ENCODE data around the gene RPRD1B. TPM values are rescaled to one million over a fixed set of nuclear protein-coding genes. Genes with fewer than 3 reads are reported as not detected.

RPRD1B gene
- total and polyA plus RNA-seq, 2 donors (not counting 3 experiments of a cell fraction or from before 2014, with no cell fraction given), result 13.0 to 29.3 TPM

- peak; percentile 98 for DNase-seq (ENCODE audit: low read depth, low spot score)
- Histone ChIP-seq H3K9me1 (replicated peaks; ENCODE audit: control insufficient read depth, extremely low read depth, insufficient read depth, low read length) (no peaks in the 10 kb centered on the region), H3K36me3 (ENCODE audit: control insufficient read depth in 2 of 2, extremely low read depth in 1 of 2, insufficient read depth in 2 of 2, low read length in 2 of 2) (peaks cover 8 to 18% of the 10 kb centered on the region in 2 experiments), H2AFZ (ENCODE audit: low read depth, low read length) (peak overlapping the region; percentile 1), H4K20me1 (replicated peaks; ENCODE audit: control insufficient read depth, extremely low read depth, insufficient read depth, low read length) (no peaks in the 10 kb centered on the region), H3K4me2 (ENCODE audit: insufficient read depth, low read length) (no peak overlapping the region), H3K9ac (replicated peaks; ENCODE audit: extremely low read depth, insufficient read depth, low read length) (peak overlapping the region; percentile 1), H3K9me3 (replicated peaks; ENCODE audit: control insufficient read depth, insufficient read depth, low read length) (no peaks in the 10 kb centered on the region), H3K27me3 (ENCODE audit: control insufficient read depth in 2 of 2, insufficient read depth in 2 of 2, low read length in 2 of 2) (no peaks in the 10 kb centered on the region), H3K4me1 (ENCODE audit: control insufficient read depth, extremely low read depth, insufficient read depth, low read length) (peaks cover 52% of the 10 kb centered on the region), H3K4me3 (replicated peaks in 1 of 3; ENCODE audit: insufficient read depth in 1 of 3, low read depth in 1 of 3, low read length in 3 of 3) (no peak overlapping the region), H3K79me2 (ENCODE audit: control insufficient read depth, insufficient read depth, low read length) (no peaks in the 10 kb centered on the region), H3K27ac (ENCODE audit: insufficient read depth, low read depth, low read length) (peak overlapping the region; percentile 60)
- no TSS peak for BruUV-seq (replicated peaks)
- CTCF ChIA-PET, result interaction anchor here (0.6 to 8.4 kb wide), 14 partner anchors 9 to 561 kb away, joined by 3 to 104 read pairs (median 4); no protein-coding TSS in a partner anchor
- FAIRE-seq, result peak; percentile 92
- TF ChIP-seq POLR2AphosphoS5 (IDR thresholded peaks at IDR 0.05; ENCODE audit: insufficient read depth, low read depth, low read length), result peak; percentile 93
- no peak for TF ChIP-seq POLR2A (IDR thresholded peaks at IDR 0.05; ENCODE audit: low read depth, low read length)
- TF ChIP-seq EZH2 (IDR thresholded peaks at IDR 0.05; ENCODE audit: borderline replicate concordance, low read depth, low read length, severe bottlenecking), result no peak
- TF ChIP-seq, protein P1, sequence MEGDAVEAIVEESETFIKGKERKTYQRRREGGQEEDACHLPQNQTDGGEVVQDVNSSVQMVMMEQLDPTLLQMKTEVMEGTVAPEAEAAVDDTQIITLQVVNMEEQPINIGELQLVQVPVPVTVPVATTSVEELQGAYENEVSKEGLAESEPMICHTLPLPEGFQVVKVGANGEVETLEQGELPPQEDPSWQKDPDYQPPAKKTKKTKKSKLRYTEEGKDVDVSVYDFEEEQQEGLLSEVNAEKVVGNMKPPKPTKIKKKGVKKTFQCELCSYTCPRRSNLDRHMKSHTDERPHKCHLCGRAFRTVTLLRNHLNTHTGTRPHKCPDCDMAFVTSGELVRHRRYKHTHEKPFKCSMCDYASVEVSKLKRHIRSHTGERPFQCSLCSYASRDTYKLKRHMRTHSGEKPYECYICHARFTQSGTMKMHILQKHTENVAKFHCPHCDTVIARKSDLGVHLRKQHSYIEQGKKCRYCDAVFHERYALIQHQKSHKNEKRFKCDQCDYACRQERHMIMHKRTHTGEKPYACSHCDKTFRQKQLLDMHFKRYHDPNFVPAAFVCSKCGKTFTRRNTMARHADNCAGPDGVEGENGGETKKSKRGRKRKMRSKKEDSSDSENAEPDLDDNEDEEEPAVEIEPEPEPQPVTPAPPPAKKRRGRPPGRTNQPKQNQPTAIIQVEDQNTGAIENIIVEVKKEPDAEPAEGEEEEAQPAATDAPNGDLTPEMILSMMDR (IDR thresholded peaks at IDR 0.05; ENCODE audit: extremely low read depth in 1 of 2, insufficient read depth in 1 of 2, low read depth in 1 of 2, low read length in 2 of 2), result peak; percentile 19 to 38
- no peak for TF ChIP-seq FOS (IDR thresholded peaks at IDR 0.05; ENCODE audit: borderline replicate concordance, insufficient read depth, low read length)
- no peak for TF ChIP-seq MAX (IDR thresholded peaks at IDR 0.05; ENCODE audit: insufficient read depth, insufficient read length)
- TF ChIP-seq MYC (IDR thresholded peaks at IDR 0.05; ENCODE audit: low read depth, low read length), result peak; percentile 14
- peak; percentile 35 for TF ChIP-seq GATA2 (IDR thresholded peaks at IDR 0.05; ENCODE audit: insufficient read depth, insufficient read length, low read depth, low read length)
- POLR2A ChIA-PET, result interaction anchor here (0.7 to 0.8 kb wide), 2 partner anchors 9 to 68 kb away, joined by 3 read pairs; no protein-coding TSS in a partner anchor
- dilution Hi-C loops (cut with MboI; ENCODE audit: extremely low pct_ligation_motif_present, low sequenced_read_pairs) (no loop called here), intact Hi-C loops (cut with micrococcal nuclease) (loop anchor here (1.0 to 2.0 kb wide), 4 partner anchors 8 to 53 kb away; no protein-coding TSS in a partner anchor)
Observed at GRCh38 chr20:38125157-38126056, 91.9 kb downstream of the RPRD1B start.
